RWPE2 (cell line): Measurements from ENCODE around the gene SP100.

Experiments used
- ATAC-seq: fragments of 200-7000 bp; cut with Tn5 transposase; 3 replicates; pipeline ENCODE4 v1.9.1; 2021; ENCODE audit warnings: low read depth
- DNase-seq: peaks from one replicate; pipeline ENCODE4 v3.0.0-alpha.2; 2020; ENCODE audit warnings: low spot score
- H3K27ac ChIP-seq: fragments of 450-650 bp; 2 replicates; pipeline ENCODE4 v1.5.1; 2017; ENCODE audit warnings: mild to moderate bottlenecking; ENCODE audit not compliant: poor library complexity, severe bottlenecking
- H3K27me3 ChIP-seq: fragments of 250-450 bp; sonication (Bioruptor Pico); 2 replicates; pipeline ENCODE4 v1.5.1; 2021; ENCODE audit warnings: mild to moderate bottlenecking, moderate library complexity; ENCODE audit not compliant: insufficient read depth, poor library complexity, severe bottlenecking
- H3K36me3 ChIP-seq: fragments of 250-450 bp; sonication (Bioruptor Pico); 2 replicates; pipeline ENCODE4 v1.5.1; 2020; ENCODE audit warnings: low read depth, mild to moderate bottlenecking, moderate library complexity
- H3K4me1 ChIP-seq: fragments of 250-450 bp; sonication (Bioruptor Pico); 2 replicates; pipeline ENCODE4 v1.5.1; 2021; ENCODE audit warnings: mild to moderate bottlenecking, moderate library complexity; ENCODE audit not compliant: insufficient read depth, poor library complexity, severe bottlenecking
- H3K4me3 ChIP-seq: fragments of 250-450 bp; sonication (Bioruptor Pico); 2 replicates; pipeline ENCODE4 v1.5.1; 2021; ENCODE audit warnings: mild to moderate bottlenecking, moderate library complexity; ENCODE audit not compliant: severe bottlenecking
- H3K9me3 ChIP-seq: fragments of 250-450 bp; sonication (Bioruptor Pico); 2 replicates; pipeline ENCODE4 v1.5.1; 2021; ENCODE audit warnings: mild to moderate bottlenecking, moderate library complexity; ENCODE audit not compliant: severe bottlenecking
- TF ChIP-seq, protein P1 (sequence below): fragments of 450-650 bp; IDR thresholded peaks from one replicate; pipeline ENCODE4 v1.5.1; 2017; ENCODE audit warnings: mild to moderate bottlenecking, moderate library complexity; ENCODE audit not compliant: poor library complexity, severe bottlenecking

SP100 gene

GRCh38 chr2:230457073-230457768, 41.2 kb downstream of the SP100 start:
- H3K4me3 ChIP-seq, result no peak overlapping the region
- H3K27ac ChIP-seq, result no peak overlapping the region
- H3K4me1 ChIP-seq, result no peaks in the 10 kb centered on the region
- TF ChIP-seq, protein P1, sequence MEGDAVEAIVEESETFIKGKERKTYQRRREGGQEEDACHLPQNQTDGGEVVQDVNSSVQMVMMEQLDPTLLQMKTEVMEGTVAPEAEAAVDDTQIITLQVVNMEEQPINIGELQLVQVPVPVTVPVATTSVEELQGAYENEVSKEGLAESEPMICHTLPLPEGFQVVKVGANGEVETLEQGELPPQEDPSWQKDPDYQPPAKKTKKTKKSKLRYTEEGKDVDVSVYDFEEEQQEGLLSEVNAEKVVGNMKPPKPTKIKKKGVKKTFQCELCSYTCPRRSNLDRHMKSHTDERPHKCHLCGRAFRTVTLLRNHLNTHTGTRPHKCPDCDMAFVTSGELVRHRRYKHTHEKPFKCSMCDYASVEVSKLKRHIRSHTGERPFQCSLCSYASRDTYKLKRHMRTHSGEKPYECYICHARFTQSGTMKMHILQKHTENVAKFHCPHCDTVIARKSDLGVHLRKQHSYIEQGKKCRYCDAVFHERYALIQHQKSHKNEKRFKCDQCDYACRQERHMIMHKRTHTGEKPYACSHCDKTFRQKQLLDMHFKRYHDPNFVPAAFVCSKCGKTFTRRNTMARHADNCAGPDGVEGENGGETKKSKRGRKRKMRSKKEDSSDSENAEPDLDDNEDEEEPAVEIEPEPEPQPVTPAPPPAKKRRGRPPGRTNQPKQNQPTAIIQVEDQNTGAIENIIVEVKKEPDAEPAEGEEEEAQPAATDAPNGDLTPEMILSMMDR, result no peak
- H3K27me3 ChIP-seq, result no peaks in the 10 kb centered on the region
- ATAC-seq, result no peak
- H3K9me3 ChIP-seq, result no peaks in the 10 kb centered on the region
- DNase-seq, result no peak
- peaks cover 34% of the 10 kb centered on the region for H3K36me3 ChIP-seq

GRCh38 chr2:230457793-230458192, 41.8 kb downstream of the SP100 start:
- Histone ChIP-seq H3K4me3 (no peak overlapping the region), H3K36me3 (peaks cover 38% of the 10 kb centered on the region), H3K9me3 (no peaks in the 10 kb centered on the region), H3K27ac (no peak overlapping the region), H3K27me3 (no peaks in the 10 kb centered on the region), H3K4me1 (no peaks in the 10 kb centered on the region)
- no peak for DNase-seq
- no peak for ATAC-seq
- TF ChIP-seq, protein P1, result no peak

- Histone ChIP-seq H3K27me3 (no peaks in the 10 kb centered on the region), H3K4me3 (no peak overlapping the region), H3K27ac (no peak overlapping the region), H3K36me3 (peaks cover 37% of the 10 kb centered on the region), H3K4me1 (no peaks in the 10 kb centered on the region), H3K9me3 (no peaks in the 10 kb centered on the region)
- ATAC-seq, result no peak
- TF ChIP-seq, protein P1, result no peak
- DNase-seq, result no peak
Observed at GRCh38 chr2:230459216-230459615, 43.2 kb downstream of the SP100 start.

DNA sequence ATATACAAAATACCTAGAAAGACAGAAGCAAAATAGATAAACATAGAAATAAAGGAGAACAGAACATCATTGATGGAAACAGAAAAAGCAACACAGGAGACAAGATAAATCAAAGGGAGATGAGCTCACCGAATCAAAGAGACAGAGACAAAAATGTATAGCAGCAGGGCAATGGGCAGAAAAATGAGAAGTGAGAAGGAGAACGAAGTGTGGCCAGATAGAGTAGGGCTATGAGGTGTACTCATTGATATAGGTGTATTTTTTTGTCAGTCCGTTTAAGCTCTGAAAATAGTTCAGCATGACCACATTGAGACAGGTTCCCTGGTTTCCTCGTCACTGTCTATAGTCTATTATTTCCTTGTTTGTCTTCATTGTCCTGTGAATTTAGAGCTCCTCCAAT, 55.1 kb downstream of the SP100 start:
- DNase-seq, result no peak
- TF ChIP-seq, protein P1, result no peak
- H3K36me3 ChIP-seq, result peaks cover 43% of the 10 kb centered on the region
- H3K4me3 ChIP-seq, result no peak overlapping the region
- H3K4me1 ChIP-seq, result peaks cover 8% of the 10 kb centered on the region
- ATAC-seq, result no peak
- no peak overlapping the region for H3K27ac ChIP-seq
- H3K9me3 ChIP-seq, result no peaks in the 10 kb centered on the region
- H3K27me3 ChIP-seq, result no peaks in the 10 kb centered on the region

- Histone ChIP-seq H3K27ac (no peak overlapping the region), H3K27me3 (no peaks in the 10 kb centered on the region), H3K4me3 (no peak overlapping the region), H3K36me3 (peaks cover 28% of the 10 kb centered on the region), H3K9me3 (no peaks in the 10 kb centered on the region), H3K4me1 (peaks cover 8% of the 10 kb centered on the region)
- ATAC-seq (peak; percentile 91), DNase-seq (no peak)
- TF ChIP-seq, protein P1, result no peak
Observed at GRCh38 chr2:230472621-230473018, 56.6 kb downstream of the SP100 start.
